LNCaP clone FGC (cell line): Measurements from ENCODE around the gene TNFAIP8L3.

Experiments used
- DNase-seq: peaks from one replicate; pipeline ENCODE4 v3.0.0-alpha.2; 2011; ENCODE audit warnings: low read depth
- H3K4me3 ChIP-seq: 2 replicates; pipeline ENCODE4 v1.5.1; 2011; ENCODE audit warnings: mild to moderate bottlenecking, low read depth, low read length, control low read depth
- TF ChIP-seq, protein P1 (sequence below): IDR thresholded peaks from 2 replicates; pipeline ENCODE4 v1.5.1; 2012; ENCODE audit warnings: mild to moderate bottlenecking; ENCODE audit not compliant: control insufficient read depth, insufficient read depth; ENCODE audit errors: extremely low read depth

Gene TNFAIP8L3

DNA sequence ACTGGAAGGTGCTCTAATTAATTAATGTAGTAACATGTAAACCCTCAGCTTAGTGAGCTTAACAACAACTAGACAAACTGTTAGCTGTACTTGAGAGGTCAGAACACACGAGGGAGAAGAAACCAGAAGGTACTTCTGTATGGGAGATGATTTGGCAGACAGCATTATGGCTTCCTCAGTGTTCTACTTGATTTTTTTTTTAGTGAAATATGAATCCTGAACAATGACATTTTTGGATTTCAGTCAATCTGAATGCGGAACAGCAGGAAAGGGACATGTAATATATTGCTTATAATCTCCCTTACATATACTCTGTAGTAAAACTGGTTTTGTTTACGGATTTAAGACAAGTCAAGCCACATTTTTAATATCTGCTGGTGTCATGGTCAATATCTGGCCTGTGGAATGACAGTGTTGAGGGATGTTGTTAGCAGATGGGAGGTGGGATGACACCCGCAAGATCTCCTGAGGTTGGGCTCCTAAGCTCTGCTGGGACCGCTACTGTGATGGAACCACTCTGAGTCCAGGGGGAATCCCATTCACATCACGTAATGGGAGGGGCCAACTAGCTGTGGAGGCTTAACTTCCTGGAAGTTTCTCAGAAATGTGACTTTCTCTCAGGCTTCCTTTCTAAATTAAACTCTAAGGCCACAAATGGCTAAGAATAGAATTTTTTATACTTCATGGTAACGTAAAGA, 18.7 kb downstream of the TNFAIP8L3 start:
- TF ChIP-seq, protein P1, sequence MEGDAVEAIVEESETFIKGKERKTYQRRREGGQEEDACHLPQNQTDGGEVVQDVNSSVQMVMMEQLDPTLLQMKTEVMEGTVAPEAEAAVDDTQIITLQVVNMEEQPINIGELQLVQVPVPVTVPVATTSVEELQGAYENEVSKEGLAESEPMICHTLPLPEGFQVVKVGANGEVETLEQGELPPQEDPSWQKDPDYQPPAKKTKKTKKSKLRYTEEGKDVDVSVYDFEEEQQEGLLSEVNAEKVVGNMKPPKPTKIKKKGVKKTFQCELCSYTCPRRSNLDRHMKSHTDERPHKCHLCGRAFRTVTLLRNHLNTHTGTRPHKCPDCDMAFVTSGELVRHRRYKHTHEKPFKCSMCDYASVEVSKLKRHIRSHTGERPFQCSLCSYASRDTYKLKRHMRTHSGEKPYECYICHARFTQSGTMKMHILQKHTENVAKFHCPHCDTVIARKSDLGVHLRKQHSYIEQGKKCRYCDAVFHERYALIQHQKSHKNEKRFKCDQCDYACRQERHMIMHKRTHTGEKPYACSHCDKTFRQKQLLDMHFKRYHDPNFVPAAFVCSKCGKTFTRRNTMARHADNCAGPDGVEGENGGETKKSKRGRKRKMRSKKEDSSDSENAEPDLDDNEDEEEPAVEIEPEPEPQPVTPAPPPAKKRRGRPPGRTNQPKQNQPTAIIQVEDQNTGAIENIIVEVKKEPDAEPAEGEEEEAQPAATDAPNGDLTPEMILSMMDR, result no peak
- DNase-seq, result no peak
- H3K4me3 ChIP-seq, result no peak overlapping the region

DNA sequence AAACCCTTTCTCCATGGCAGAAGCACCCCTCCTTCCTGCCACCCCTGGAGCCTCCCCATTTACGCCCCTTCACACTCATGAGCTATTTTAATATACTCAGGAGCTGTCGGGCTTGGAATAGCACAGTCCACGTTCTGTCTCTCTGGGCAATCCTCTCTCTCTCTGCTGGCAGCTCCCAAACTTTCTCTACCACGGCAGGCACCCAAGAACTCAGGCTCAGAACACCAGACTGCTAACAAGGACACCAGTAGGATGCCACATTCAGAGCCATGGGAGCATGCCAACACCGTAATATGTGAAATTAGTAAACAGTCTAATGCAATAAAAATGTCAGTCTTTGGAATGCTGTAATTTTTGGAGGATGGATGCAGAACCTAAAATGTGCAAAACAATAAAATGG, 19.3 kb downstream of the TNFAIP8L3 start:
- TF ChIP-seq, protein P1, result no peak
- no peak for DNase-seq
- no peak overlapping the region for H3K4me3 ChIP-seq

DNA sequence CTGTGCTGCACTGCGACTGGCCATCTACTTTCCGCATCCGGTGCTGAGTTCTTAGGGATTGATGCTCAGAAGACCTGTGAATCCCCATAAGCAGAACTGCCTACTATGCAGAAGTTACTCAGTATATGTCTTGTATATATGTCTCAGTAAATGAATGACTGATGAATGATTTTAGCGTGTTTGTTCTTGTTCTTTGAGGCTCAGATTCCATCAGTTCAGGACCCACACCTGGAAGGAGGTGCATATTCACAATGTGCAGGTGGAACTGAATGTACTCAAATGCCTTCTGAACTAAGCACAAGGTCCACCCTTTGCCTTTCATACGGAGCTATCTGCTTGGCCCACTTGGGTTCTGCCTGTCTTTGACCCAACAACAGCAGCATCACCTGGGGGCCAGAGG, 19.8 kb downstream of the TNFAIP8L3 start:
- H3K4me3 ChIP-seq, result no peak overlapping the region
- DNase-seq, result no peak
- TF ChIP-seq, protein P1, result no peak

DNA sequence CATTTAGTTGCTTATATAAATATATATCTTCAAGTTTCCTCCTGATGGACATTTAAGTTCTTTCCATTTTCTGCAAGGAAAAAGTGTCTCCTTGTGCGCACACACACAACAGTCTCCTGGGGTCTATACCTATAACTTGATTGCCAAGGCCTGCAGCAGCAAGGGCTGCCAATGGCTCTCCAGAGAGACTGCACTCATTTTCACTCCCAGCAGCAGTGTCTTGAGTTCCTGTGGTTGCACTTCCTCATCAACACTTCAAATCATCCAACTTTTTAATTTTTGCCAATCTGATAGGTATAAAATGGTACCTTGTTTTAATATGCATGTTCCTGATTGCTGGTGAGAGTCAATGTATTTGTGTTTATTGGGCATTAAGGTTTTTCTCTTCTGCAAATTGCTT, 23.1 kb downstream of the TNFAIP8L3 start:
- TF ChIP-seq, protein P1, result no peak

DNA sequence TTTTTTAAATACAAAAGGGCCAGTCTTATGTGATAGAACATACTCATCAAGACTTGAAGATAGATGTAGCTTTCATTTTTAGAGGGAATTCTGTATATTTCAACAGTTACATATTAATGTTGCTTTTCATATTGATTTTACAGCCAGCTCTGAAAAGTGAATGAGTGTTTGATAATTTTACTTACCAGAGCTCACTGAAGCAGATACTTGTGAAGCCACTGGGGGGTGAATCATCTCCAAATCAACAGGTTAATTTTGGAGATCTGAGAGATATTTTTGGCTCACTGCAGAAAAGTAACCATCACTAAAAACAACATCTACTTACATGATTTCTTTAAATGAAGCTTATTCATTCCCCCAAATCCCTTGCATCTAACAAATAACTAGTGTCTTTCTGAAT, 24.7 kb downstream of the TNFAIP8L3 start:
- DNase-seq, result no peak
- TF ChIP-seq, protein P1, result no peak
- no peak overlapping the region for H3K4me3 ChIP-seq

More for the DNA sequence above, 23.1 kb downstream of the TNFAIP8L3 start:
- no peak overlapping the region for H3K4me3 ChIP-seq
- DNase-seq, result no peak

DNA sequence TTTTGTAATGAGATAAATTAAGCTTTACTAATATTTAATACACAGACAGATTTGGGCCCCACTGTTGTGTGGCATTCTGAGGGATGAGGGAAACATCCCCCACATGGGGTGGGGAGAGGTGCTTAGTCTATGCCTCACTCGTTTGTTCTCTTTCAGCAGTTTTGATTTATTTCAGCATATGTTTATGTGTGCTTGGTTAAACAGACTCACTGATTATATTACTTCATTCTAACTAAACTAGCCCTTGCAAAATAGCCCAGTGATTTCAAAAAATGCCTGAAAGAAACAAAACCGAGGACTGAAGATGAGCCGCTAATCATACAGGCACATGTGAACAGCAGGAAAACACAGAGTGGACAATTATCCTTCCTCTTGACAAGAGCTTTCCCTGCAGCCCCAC, 27.2 kb downstream of the TNFAIP8L3 start:
- TF ChIP-seq, protein P1, result no peak
- no peak overlapping the region for H3K4me3 ChIP-seq
- DNase-seq, result no peak

DNA sequence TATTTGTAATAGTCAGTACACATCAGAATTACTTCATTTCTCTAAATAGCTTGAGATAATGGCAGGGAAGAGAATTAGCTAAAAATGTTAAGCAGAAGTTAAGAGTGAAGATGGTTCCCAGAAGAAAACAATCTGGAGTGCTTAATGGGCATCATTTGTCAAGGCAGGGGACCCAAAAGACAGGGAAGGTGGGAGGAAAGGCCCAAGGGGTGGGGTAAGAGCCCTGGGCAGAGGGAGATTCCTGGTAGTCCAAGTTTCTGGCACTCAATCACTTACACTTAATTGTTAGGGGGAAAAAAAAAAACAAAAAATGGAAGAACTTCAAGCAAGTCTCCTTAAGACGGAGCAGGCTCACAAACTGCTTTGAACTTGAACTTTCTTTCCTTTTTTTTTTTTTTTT, 28.9 kb downstream of the TNFAIP8L3 start:
- no peak for DNase-seq
- no peak overlapping the region for H3K4me3 ChIP-seq
- TF ChIP-seq, protein P1, result no peak
